ENCODE data around the gene IFNA17. TPM values are rescaled to one million over a fixed set of nuclear protein-coding genes. Genes with fewer than 3 reads are reported as not detected.
A peak's percentile ranks its signal among the peaks of the same experiment; 100 is the strongest.

IFNA17 gene
- total RNA-seq, 1 donor from 2014 or later, result not detected

- Mint-ChIP-seq H3K27me3 (peaks cover 67% of the 10 kb centered on the region), H3K36me3 (ENCODE audit: insufficient read depth) (no peaks in the 10 kb centered on the region), H3K4me1 (ENCODE audit: low read depth) (peaks cover 1% of the 10 kb centered on the region), H3K9me3 (ENCODE audit: low read depth) (peaks cover 3% of the 10 kb centered on the region), H3K4me3 (ENCODE audit: low read depth) (no peak overlapping the region), H3K27ac (no peak overlapping the region)
- TF ChIP-seq, protein P1, sequence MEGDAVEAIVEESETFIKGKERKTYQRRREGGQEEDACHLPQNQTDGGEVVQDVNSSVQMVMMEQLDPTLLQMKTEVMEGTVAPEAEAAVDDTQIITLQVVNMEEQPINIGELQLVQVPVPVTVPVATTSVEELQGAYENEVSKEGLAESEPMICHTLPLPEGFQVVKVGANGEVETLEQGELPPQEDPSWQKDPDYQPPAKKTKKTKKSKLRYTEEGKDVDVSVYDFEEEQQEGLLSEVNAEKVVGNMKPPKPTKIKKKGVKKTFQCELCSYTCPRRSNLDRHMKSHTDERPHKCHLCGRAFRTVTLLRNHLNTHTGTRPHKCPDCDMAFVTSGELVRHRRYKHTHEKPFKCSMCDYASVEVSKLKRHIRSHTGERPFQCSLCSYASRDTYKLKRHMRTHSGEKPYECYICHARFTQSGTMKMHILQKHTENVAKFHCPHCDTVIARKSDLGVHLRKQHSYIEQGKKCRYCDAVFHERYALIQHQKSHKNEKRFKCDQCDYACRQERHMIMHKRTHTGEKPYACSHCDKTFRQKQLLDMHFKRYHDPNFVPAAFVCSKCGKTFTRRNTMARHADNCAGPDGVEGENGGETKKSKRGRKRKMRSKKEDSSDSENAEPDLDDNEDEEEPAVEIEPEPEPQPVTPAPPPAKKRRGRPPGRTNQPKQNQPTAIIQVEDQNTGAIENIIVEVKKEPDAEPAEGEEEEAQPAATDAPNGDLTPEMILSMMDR (IDR thresholded peaks at IDR 0.05; ENCODE audit: unreplicated experiment), result no peak
- no peak for DNase-seq (ENCODE audit: low spot score, unreplicated experiment)
These were observed 27.7 kb upstream of the IFNA17 start for GRCh38 chr9:21255538-21256212.

DNA sequence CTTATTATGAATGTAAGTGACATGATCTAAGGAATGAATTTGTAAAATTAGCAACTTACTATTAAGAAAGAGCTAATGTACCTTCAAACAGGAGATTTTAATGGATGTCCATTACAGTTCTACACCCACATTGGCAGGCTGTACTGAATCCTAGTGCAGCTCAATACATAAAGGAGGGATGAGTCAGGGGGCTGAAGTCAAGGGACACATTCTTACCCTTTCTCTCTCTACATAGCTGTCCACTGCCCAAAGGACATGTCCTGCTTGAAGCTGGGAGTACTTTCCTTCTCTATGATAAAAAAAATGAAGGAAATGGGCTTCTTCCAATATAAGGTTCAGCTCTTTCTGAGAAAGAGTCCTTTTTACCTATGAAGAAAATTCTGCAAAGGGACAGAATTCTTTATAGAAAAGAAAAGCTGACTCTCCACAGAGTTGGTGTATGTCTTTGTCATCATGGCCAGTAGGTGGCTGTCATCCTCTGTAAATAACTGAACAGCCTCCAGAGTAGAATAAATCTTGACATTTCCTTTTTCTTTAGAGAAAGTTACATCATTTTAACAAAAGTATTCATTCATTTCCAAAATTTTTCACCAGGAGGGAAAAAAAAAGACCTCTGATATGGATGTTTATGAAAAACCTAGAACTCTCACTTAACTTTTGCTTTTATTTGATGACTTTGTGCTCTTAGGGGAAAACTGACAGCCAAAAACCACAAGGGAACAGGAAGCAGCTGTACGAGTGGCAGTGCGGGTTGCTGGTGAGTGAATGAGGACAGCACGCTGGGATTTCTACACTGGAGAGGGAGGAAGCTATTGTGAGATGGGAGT is 24.9 kb upstream of the IFNA17 start:
- Mint-ChIP-seq H3K9me3 (ENCODE audit: low read depth) (no peaks in the 10 kb centered on the region), H3K27ac (no peak overlapping the region), H3K4me1 (ENCODE audit: low read depth) (peaks cover 1% of the 10 kb centered on the region), H3K36me3 (ENCODE audit: insufficient read depth) (no peaks in the 10 kb centered on the region), H3K4me3 (ENCODE audit: low read depth) (no peak overlapping the region), H3K27me3 (peaks cover 69% of the 10 kb centered on the region)
- TF ChIP-seq, protein P1 (IDR thresholded peaks at IDR 0.05; ENCODE audit: unreplicated experiment), result peak; percentile 72
- no peak for DNase-seq (ENCODE audit: low spot score, unreplicated experiment)

DNA sequence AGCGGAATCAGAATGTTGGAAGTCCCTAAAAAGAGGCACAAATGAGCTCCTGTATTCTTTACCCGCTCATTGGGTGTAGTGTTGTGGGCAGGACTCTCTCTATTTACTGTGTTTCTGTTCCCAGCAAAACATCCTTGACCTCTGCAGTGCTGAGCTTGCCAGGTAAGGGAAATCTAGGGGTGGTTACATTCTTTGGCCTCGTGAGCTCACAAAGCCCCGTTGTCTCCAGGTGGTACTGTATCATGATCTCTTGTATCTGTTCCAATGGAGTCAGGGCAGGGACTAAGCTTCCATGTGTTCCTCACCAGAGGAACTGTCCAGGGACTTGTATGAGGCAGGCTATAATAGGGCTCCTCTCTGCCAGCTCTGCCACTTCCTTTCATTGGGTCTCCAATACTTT is 23.6 kb upstream of the IFNA17 start:
- Mint-ChIP-seq H3K4me1 (ENCODE audit: low read depth) (peaks cover 1% of the 10 kb centered on the region), H3K27me3 (peaks cover 58% of the 10 kb centered on the region), H3K27ac (no peak overlapping the region), H3K36me3 (ENCODE audit: insufficient read depth) (no peaks in the 10 kb centered on the region), H3K9me3 (ENCODE audit: low read depth) (no peaks in the 10 kb centered on the region), H3K4me3 (ENCODE audit: low read depth) (no peak overlapping the region)
- DNase-seq (ENCODE audit: low spot score, unreplicated experiment), result no peak
- TF ChIP-seq, protein P1 (IDR thresholded peaks at IDR 0.05; ENCODE audit: unreplicated experiment), result no peak

DNA sequence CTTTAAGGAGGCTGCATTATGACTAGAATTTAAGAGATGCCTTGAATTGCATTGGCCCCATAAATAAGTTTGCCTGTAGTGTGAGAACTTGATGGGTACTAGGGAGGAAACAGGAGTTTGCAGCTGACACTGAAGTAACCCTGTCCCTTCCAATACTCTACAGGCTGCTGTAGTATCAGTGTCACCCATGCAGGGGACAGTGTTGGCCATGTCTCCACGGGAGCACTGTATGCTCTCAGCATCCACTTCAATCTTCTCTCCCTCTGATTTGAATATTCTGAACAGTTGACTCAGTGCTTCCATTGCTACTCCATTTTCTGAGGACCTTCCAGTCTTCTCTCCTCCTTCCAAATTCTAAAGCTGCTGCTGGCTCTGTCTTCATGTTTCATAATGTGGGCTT is 23.2 kb upstream of the IFNA17 start:
- no peak for DNase-seq (ENCODE audit: low spot score, unreplicated experiment)
- peaks cover 2% of the 10 kb centered on the region for H3K9me3 Mint-ChIP-seq (ENCODE audit: low read depth)
- peaks cover 54% of the 10 kb centered on the region for H3K27me3 Mint-ChIP-seq
- no peak overlapping the region for H3K4me3 Mint-ChIP-seq (ENCODE audit: low read depth)
- TF ChIP-seq, protein P1 (IDR thresholded peaks at IDR 0.05; ENCODE audit: unreplicated experiment), result no peak
- no peak overlapping the region for H3K27ac Mint-ChIP-seq
- no peaks in the 10 kb centered on the region for H3K36me3 Mint-ChIP-seq (ENCODE audit: insufficient read depth)
- peaks cover 1% of the 10 kb centered on the region for H3K4me1 Mint-ChIP-seq (ENCODE audit: low read depth)

DNA sequence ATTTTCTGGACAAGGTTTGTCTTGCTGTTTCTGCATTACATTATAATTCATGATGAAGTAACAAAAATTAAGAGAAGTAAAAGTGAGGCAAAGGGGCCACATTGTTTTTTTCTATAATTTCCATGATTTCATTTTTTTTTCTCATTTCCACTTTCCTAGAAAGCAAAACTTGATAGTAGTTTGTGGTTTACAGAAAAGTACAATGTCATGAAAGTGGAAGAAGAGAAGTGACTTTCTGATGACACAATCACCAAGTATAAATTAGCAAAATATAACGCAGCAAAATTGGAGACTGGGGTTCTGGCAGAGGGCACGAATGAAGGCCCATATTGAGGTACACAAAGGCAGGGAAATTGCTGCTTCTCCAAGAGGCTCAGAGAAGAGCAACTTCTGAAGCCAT is 16.8 kb upstream of the IFNA17 start:
- TF ChIP-seq, protein P1 (IDR thresholded peaks at IDR 0.05; ENCODE audit: unreplicated experiment), result no peak
- H3K27ac Mint-ChIP-seq, result no peak overlapping the region
- no peak for DNase-seq (ENCODE audit: low spot score, unreplicated experiment)

More for the DNA sequence above, 16.8 kb upstream of the IFNA17 start:
- H3K9me3 Mint-ChIP-seq (ENCODE audit: low read depth), result peaks cover 3% of the 10 kb centered on the region
- H3K4me3 Mint-ChIP-seq (ENCODE audit: low read depth), result no peak overlapping the region
- no peaks in the 10 kb centered on the region for H3K36me3 Mint-ChIP-seq (ENCODE audit: insufficient read depth)
- peaks cover 30% of the 10 kb centered on the region for H3K27me3 Mint-ChIP-seq
- no peaks in the 10 kb centered on the region for H3K4me1 Mint-ChIP-seq (ENCODE audit: low read depth)

Data from progenitor cell of endocrine pancreas (in vitro differentiated cells).